Ramos (cell line): ENCODE data around the gene MRPL38.

ENCODE experiments used
- in situ Hi-C: fragments of 300-500 bp; cut with MboI; formaldehyde crosslinking; loops from one replicate; pipeline ENCODE4 v1.14.3; 2022; ENCODE audit warnings: low sequenced_read_pairs; ENCODE audit not compliant: unreplicated experiment

Gene MRPL38

GRCh38 chr17:75904749-75905521, at the start of gene MRPL38:
Gene MRPL38 (minus strand): TSS chr17:75904884. CDS start chr17:75904875, 9 bp downstream.
- in situ Hi-C loops = loop anchor here (5.0 kb wide), 1 partner anchor 102 kb away; no protein-coding TSS in a partner anchor

- in situ Hi-C loops = no loop called here
These were observed 46.3 kb upstream of the MRPL38 start for GRCh38 chr17:75950855-75951554.

- in situ Hi-C loops = no loop called here
These were observed 45.7 kb upstream of the MRPL38 start for GRCh38 chr17:75950421-75950820.

- in situ Hi-C loops = no loop called here
These were observed 40.5 kb upstream of the MRPL38 start for GRCh38 chr17:75945211-75945610.

- in situ Hi-C loops = no loop called here
These were observed 38.8 kb upstream of the MRPL38 start for GRCh38 chr17:75943491-75943890.

- in situ Hi-C loops = no loop called here
These were observed 37.8 kb upstream of the MRPL38 start for GRCh38 chr17:75942473-75942872.

- in situ Hi-C loops = no loop called here
These were observed 36.7 kb upstream of the MRPL38 start for GRCh38 chr17:75941442-75941819.

GRCh38 chr17:75940727-75941441, 36.2 kb upstream of the MRPL38 start, which contains the start of gene FBF1:
Gene FBF1 (minus strand): TSS chr17:75941042. CDS start chr17:75938149, 2,893 bp downstream.
- in situ Hi-C loops = no loop called here

GRCh38 chr17:75937652-75938051, 33.0 kb upstream of the MRPL38 start:
- in situ Hi-C loops = no loop called here

- in situ Hi-C loops = no loop called here
These were observed 29.1 kb upstream of the MRPL38 start for GRCh38 chr17:75933808-75934207.

GRCh38 chr17:75932852-75933251, 28.2 kb upstream of the MRPL38 start:
- in situ Hi-C loops = no loop called here

- in situ Hi-C loops = no loop called here
These were observed 26.4 kb upstream of the MRPL38 start for GRCh38 chr17:75931062-75931461.

GRCh38 chr17:75927286-75927922, 22.7 kb upstream of the MRPL38 start:
- in situ Hi-C loops = no loop called here

GRCh38 chr17:75926456-75926855, 21.8 kb upstream of the MRPL38 start:
- in situ Hi-C loops = no loop called here

GRCh38 chr17:75925912-75926311, 21.2 kb upstream of the MRPL38 start:
- in situ Hi-C loops = no loop called here

GRCh38 chr17:75925103-75925502, 20.4 kb upstream of the MRPL38 start:
- in situ Hi-C loops = no loop called here

GRCh38 chr17:75922963-75923874, 18.5 kb upstream of the MRPL38 start:
- in situ Hi-C loops = no loop called here

GRCh38 chr17:75922173-75922961, 17.7 kb upstream of the MRPL38 start:
- in situ Hi-C loops = no loop called here

- in situ Hi-C loops = no loop called here
These were observed 16.9 kb upstream of the MRPL38 start for GRCh38 chr17:75921596-75921995.
